Measurements from ENCODE around the gene NR1D1.
"Not testable (repeated sequence)": the region's sequence is repeated elsewhere in the genome, so short reads cannot be mapped to it uniquely, and the experiment has no call there.

NR1D1 gene

GRCh38 chr17:40100419-40100668 lies at the start of gene NR1D1:
TSS of gene NR1D1 (minus strand) at chr17:40100589. CDS start at chr17:40100094, 495 bp downstream.
- Histone ChIP-seq H3K4me1 (ENCODE audit: control insufficient read depth, low read length) (peaks cover 62% of the 10 kb centered on the region), H3F3A (ENCODE audit: control insufficient read depth, insufficient read depth) (no peaks in the 10 kb centered on the region), H3K9me3 (ENCODE audit: control insufficient read depth, insufficient read depth, low read length) (no peaks in the 10 kb centered on the region), H3K4me3 (ENCODE audit: low read length) (peak within 1 kb of the TSS; percentile 74), H3K27me3 (ENCODE audit: control insufficient read depth, low read length) (peaks cover 28% of the 10 kb centered on the region), H4K20me1 (ENCODE audit: control insufficient read depth, insufficient read depth, low read depth, low read length) (no peaks in the 10 kb centered on the region), H3K27ac (ENCODE audit: low read depth, low read length) (no peak within 1 kb of the TSS), H3K4me2 (ENCODE audit: low read length) (peak within 1 kb of the TSS; percentile 92), H3K36me3 (ENCODE audit: control insufficient read depth, low read length) (peaks cover 17% of the 10 kb centered on the region), H3K9me2 (replicated peaks; ENCODE audit: control insufficient read depth, low read length) (no peaks in the 10 kb centered on the region), H3K79me2 (ENCODE audit: control insufficient read depth, low read length) (no peaks in the 10 kb centered on the region)
- no peak for TF ChIP-seq CTCF (IDR thresholded peaks at IDR 0.05; ENCODE audit: low read depth, low read length, poor library complexity, severe bottlenecking)

- no peak overlapping the region for H3K27ac ChIP-seq (ENCODE audit: low read depth, low read length)
- H3K4me1 ChIP-seq (ENCODE audit: control insufficient read depth, low read length) = peaks cover 4% of the 10 kb centered on the region
- H3K27me3 ChIP-seq (ENCODE audit: control insufficient read depth, low read length) = no peaks in the 10 kb centered on the region
- no peak overlapping the region for H3K4me2 ChIP-seq (ENCODE audit: low read length)
- no peaks in the 10 kb centered on the region for H3K9me2 ChIP-seq (replicated peaks; ENCODE audit: control insufficient read depth, low read length)
- H3F3A ChIP-seq (ENCODE audit: control insufficient read depth, insufficient read depth) = no peaks in the 10 kb centered on the region
- peaks cover 70% of the 10 kb centered on the region for H3K79me2 ChIP-seq (ENCODE audit: control insufficient read depth, low read length)
- no peak overlapping the region for H3K4me3 ChIP-seq (ENCODE audit: low read length)
- no peaks in the 10 kb centered on the region for H3K9me3 ChIP-seq (ENCODE audit: control insufficient read depth, insufficient read depth, low read length)
- H4K20me1 ChIP-seq (ENCODE audit: control insufficient read depth, insufficient read depth, low read depth, low read length) = peaks cover 5% of the 10 kb centered on the region; the same call in 1 of the 2 replicates
- peaks cover 63% of the 10 kb centered on the region for H3K36me3 ChIP-seq (ENCODE audit: control insufficient read depth, low read length)
- TF ChIP-seq CTCF (IDR thresholded peaks at IDR 0.05; ENCODE audit: low read depth, low read length, poor library complexity, severe bottlenecking) = no peak
- TF ChIP-seq EZH2phosphoT487 (IDR thresholded peaks at IDR 0.05; ENCODE audit: borderline replicate concordance, low read length) = no peak
Measured at GRCh38 chr17:40148527-40148926, 48.1 kb upstream of the NR1D1 start.

- Histone ChIP-seq H3K79me2 (ENCODE audit: control insufficient read depth, low read length) (peaks cover 65% of the 10 kb centered on the region), H3K4me3 (ENCODE audit: low read length) (no peak overlapping the region), H3K27ac (ENCODE audit: low read depth, low read length) (no peak overlapping the region), H4K20me1 (ENCODE audit: control insufficient read depth, insufficient read depth, low read depth, low read length) (peaks cover 4% of the 10 kb centered on the region; the same call in 1 of the 2 replicates), H3F3A (ENCODE audit: control insufficient read depth, insufficient read depth) (no peaks in the 10 kb centered on the region), H3K36me3 (ENCODE audit: control insufficient read depth, low read length) (peaks cover 69% of the 10 kb centered on the region), H3K27me3 (ENCODE audit: control insufficient read depth, low read length) (no peaks in the 10 kb centered on the region), H3K9me2 (replicated peaks; ENCODE audit: control insufficient read depth, low read length) (no peaks in the 10 kb centered on the region), H3K4me2 (ENCODE audit: low read length) (no peak overlapping the region), H3K4me1 (ENCODE audit: control insufficient read depth, low read length) (peaks cover 14% of the 10 kb centered on the region), H3K9me3 (ENCODE audit: control insufficient read depth, insufficient read depth, low read length) (no peaks in the 10 kb centered on the region)
- TF ChIP-seq EZH2phosphoT487 (IDR thresholded peaks at IDR 0.05; ENCODE audit: borderline replicate concordance, low read length) (no peak), CTCF (IDR thresholded peaks at IDR 0.05; ENCODE audit: low read depth, low read length, poor library complexity, severe bottlenecking) (no peak)
Measured at GRCh38 chr17:40145476-40145875, 45.1 kb upstream of the NR1D1 start.

GRCh38 chr17:40143166-40143565 lies 42.8 kb upstream of the NR1D1 start:
- H3K4me2 ChIP-seq (ENCODE audit: low read length); H3K27me3 ChIP-seq (ENCODE audit: control insufficient read depth, low read length); H3K9me2 ChIP-seq (replicated peaks; ENCODE audit: control insufficient read depth, low read length); H3K27ac ChIP-seq (ENCODE audit: low read depth, low read length); H3F3A ChIP-seq (ENCODE audit: control insufficient read depth, insufficient read depth); H3K4me3 ChIP-seq (ENCODE audit: low read length); H3K9me3 ChIP-seq (ENCODE audit: control insufficient read depth, insufficient read depth, low read length); H4K20me1 ChIP-seq (ENCODE audit: control insufficient read depth, insufficient read depth, low read depth, low read length): not testable (repeated sequence)
- peaks cover 25% of the 10 kb centered on the region for H3K4me1 ChIP-seq (ENCODE audit: control insufficient read depth, low read length)
- H3K36me3 ChIP-seq (ENCODE audit: control insufficient read depth, low read length) = peaks cover 57% of the 10 kb centered on the region
- H3K79me2 ChIP-seq (ENCODE audit: control insufficient read depth, low read length) = peaks cover 59% of the 10 kb centered on the region

Data from DOHH2 (cell line).